Adipose tissue (tissue), 3 donors: Measurements from ENCODE around the gene DNAJB5. TPM values are rescaled to one million over a fixed set of nuclear protein-coding genes. Genes with fewer than 3 reads are reported as not detected.
"Not testable (repeated sequence)": the region's sequence is repeated elsewhere in the genome, so short reads cannot be mapped to it uniquely, and the experiment has no call there.

Experiments used
- H3K27ac ChIP-seq: one replicate; pipeline ENCODE4 v1.5.1; 2013; ENCODE audit warnings: low read depth, low read length
- WGBS, 3 donors: extraction: QIAGEN DNeasy Blood & Tissue Kit; methylation state at CpG; one replicate each; pipeline ENCODE4 v1.1.7; 2013; 5-methylcytosine and 5-hydroxymethylcytosine counted together
- polyA plus RNA-seq, 3 donors: library from polyadenylated mRNA; stranded (reverse); fragments of 200-250 nt; gene quantifications; one replicate each; pipeline ENCODE4 v1.2.3, GENCODE V29; 2013
- donor health status: healthy with polysubstance abuse.
- donor health status: Bipolar disorder and iron deficiency.
- donor health status: healthy.

Gene DNAJB5
- polyA plus RNA-seq, 3 donors = 2.3 to 9.3 (median 7.8) TPM

DNA sequence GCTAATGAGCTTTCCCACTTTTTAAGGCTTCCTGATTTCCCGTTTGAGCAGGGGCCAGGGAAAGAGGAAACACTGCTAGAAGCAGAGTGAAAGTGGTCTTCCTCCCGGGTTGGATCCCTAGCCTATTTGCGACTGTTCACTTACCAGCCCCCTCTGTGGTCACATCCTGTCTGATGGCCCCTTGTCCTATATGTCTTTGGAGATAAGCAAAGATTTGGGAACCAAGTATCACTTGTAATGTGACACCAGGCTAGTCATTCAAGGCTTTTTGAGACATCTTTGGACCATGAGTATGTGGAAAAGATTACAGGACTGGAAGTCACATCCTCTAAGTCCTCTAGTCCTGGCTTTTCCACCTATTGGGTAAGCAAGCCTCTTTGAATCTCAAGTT, 6.1 kb downstream of the DNAJB5 start:
- no peak overlapping the region for H3K27ac ChIP-seq
- 29 to 65% (median 29%) methylated on average over 3 of the region's 3 CpGs for WGBS, 3 donors

DNA sequence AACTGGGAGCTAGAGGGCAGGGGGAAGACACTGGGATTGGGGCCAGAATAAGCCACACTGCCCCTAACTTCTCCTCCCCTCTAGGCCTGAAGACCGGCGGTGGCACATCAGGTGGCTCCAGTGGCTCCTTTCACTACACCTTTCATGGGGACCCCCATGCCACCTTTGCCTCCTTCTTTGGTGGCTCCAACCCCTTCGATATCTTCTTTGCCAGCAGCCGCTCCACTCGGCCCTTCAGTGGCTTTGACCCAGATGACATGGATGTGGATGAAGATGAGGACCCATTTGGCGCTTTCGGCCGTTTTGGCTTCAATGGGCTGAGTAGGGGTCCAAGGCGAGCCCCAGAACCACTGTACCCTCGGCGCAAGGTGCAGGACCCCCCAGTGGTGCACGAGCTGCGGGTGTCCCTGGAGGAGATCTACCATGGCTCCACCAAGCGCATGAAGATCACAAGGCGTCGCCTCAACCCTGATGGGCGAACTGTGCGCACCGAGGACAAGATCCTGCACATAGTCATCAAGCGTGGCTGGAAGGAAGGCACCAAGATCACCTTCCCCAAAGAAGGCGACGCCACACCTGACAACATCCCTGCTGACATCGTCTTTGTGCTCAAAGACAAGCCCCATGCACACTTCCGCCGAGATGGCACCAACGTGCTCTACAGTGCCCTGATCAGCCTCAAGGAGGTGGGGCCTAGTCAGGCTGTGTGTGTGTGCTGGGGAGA, 6.8 kb downstream of the DNAJB5 start:
- no peak overlapping the region for H3K27ac ChIP-seq
- WGBS, 3 donors = 96 to 97% (median 96%) methylated on average over 26 of the region's 26 CpGs

DNA sequence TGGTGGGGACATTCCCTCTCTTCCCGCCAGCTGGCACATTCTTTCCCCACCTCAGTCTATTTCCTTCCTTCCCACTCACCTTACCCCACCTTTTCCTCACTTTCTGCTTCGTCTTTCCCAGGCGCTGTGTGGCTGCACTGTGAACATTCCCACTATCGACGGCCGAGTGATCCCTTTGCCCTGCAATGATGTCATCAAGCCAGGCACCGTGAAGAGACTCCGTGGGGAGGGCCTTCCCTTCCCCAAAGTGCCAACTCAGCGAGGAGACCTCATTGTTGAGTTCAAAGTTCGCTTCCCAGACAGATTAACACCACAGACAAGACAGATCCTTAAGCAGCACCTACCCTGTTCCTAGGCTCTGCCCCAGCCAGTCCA, 7.3 kb downstream of the DNAJB5 start:
- H3K27ac ChIP-seq = no peak overlapping the region
- WGBS, 3 donors = 71 to 89% (median 86%) methylated on average over 10 of the region's 10 CpGs

DNA sequence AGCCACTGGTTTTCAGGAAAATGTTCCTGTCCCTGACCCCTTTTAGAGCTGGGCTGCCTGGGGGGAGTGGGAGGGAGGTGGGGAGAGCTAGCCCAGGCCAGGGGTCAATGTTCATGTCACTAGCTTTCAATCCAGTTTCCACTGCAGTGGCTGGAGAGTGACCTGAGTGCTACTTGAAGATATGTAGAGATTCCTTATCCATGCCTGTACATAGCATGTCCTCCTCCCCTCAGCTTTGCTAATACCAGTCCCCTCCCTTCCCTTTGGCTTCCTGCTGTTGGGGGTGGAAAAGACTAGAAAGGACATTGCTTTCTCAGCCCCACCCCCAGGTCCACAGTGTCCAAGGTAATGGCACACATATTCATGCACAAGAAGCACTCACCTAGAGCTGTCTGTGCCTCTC, 7.8 kb downstream of the DNAJB5 start:
- H3K27ac ChIP-seq = no peak overlapping the region

DNA sequence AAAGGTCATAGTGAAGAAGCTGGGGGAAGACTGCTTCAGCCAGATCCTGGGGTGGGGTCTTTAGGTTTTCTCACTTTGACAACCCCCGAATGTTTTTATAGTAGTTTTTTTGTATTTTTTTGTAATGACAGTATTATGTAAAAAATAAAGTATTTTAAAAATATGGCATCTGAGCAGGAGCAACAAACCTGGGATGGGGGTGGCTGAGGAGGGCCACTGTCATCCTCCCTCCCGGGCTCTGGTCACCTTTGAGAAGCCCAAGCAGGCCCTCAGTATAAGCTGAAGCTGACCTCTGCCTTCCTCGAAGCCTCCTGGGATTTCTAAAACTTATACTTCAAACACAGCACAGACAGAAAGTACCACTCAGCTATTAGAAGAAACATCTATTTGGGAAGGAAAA, 8.7 kb downstream of the DNAJB5 start:
- 71 to 83% (median 77%) methylated on average over 3 of the region's 3 CpGs for WGBS, 3 donors
- H3K27ac ChIP-seq = no peak overlapping the region

DNA sequence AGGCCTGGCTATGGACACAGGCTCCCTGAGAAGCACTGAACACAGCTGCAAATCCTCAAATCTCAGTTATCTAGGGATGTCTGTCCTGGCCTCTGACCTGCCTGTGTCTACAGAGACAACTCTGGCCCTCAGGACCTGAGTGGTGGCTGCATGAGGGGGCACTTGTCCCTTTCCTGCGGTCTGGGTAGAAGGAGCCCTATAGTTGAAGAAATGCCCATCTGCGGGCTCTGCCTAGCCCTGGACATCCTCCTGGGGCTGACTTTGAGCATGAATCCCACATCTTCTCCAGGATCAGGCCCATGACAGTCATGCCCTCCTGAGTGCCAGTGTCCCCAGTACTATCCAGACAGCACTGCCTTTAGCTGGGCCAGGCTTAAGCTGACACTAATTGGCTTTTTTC, 10.0 kb downstream of the DNAJB5 start:
- 96 to 100% (median 97%) methylated on average over 2 of the region's 2 CpGs for WGBS, 3 donors
- no peak overlapping the region for H3K27ac ChIP-seq

DNA sequence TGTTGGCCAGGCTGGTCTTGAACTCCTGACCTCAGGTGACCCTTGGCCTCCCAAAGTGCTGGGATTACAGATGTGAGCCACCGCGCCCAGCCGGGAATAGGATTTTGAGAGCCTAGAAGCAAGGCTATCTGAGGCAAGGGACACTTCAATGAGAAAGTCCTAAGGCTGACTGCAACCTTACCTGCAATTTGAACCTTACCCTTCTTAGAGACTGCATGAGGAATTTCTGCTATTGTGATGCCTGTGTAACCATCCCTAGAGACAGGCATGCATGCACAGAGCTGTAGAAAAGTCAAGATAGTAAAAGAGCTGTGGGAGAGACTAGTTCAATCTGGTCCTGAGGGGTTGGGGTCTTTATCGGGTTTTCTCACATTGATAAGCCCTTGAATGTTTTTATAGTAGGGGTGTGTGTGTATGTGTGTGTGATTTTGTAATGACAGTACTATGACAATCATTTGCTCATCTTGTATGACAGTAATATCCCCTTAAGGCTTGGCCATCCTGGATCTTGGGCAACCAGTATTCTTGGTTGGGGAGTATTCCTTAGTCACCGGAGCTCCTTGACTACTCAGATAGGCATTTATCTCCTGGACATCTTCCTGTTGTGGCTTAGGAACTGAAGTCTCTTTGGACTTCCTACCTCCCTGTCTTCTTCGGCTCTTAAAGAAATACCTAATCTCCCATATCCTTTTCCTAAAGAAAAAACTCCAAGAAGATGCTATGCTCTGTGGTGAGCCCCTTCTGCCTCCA, 11.2 kb downstream of the DNAJB5 start:
- H3K27ac ChIP-seq = no peak overlapping the region
- WGBS, 3 donors = 91 to 94% (median 92%) methylated on average over 6 of the region's 6 CpGs

DNA sequence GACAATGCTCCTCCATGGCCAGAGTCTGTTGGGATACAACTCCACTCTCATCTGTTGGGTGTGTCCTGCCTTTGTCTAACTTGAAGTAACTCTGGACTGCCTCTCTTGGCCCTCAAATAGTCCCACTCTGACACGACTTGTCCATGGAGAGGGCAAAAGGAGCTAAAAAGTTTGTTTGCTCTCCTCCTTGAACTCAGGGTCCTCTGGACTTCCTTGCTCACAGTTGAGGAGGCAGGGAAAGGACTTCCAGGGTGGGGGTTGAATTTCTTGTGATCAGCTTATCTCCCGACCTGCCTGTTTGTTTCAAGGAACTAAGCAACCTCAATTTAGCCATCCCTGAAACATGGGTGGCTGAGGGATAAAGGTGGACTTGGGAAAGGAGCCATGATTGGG, 11.7 kb downstream of the DNAJB5 start:
- no peak overlapping the region for H3K27ac ChIP-seq
- 75 to 80% (median 79%) methylated on average over 2 of the region's 2 CpGs for WGBS, 3 donors

DNA sequence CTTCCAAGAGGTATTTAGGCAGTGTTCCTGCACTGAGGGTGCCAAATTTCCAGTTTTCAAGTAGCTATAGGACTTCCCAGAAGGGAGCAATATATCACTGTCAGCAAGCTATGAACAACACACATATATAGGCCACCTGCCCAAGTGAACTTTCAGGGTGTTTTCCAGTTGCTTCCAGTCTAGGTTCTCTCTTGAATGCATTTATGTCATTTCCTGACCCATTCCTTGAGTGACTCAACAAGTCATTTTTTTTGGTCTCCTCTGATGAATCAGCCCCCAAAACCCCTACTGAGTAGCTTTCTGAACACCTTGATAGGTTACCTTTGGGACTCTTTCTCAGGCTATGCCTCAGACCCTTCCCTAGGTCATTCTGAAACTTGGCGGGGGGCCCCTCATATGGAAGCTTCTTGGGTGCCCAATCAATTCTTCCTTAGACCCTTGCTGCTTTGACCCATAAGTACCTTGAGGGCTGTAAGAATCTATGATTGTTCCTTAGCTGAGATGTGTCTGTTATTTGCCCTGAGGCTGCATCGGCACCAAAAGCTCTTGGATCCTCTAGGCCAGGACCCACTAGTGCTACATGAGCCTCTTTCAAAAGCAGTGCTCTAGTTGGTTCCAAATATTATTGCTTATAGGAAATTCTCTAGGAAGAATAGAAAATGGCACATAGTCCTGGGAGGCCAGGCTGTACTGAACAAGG, 12.4 kb downstream of the DNAJB5 start:
- no peak overlapping the region for H3K27ac ChIP-seq
- 94 to 100% (median 95%) methylated on average over 2 of the region's 2 CpGs for WGBS, 3 donors

DNA sequence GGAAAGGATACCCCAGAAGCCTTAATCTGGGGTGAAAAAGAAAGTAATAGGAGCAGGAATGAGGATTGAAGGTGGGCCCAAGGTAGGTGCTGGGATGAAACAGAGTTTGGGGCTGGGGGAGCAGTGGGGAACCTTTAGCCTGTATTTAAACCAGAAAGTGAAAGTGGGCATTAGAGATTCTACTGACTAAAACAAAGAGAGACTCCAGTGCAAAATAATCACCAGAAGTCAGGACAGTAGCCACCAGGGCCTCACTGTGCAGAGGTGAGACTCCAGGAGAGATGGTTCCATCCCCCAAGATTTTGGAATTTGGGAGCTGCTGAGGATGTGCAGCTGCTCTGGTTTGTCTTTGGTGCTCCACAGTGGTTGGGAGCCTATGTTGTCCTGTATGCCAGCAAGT, 13.1 kb downstream of the DNAJB5 start:
- no peak overlapping the region for H3K27ac ChIP-seq

DNA sequence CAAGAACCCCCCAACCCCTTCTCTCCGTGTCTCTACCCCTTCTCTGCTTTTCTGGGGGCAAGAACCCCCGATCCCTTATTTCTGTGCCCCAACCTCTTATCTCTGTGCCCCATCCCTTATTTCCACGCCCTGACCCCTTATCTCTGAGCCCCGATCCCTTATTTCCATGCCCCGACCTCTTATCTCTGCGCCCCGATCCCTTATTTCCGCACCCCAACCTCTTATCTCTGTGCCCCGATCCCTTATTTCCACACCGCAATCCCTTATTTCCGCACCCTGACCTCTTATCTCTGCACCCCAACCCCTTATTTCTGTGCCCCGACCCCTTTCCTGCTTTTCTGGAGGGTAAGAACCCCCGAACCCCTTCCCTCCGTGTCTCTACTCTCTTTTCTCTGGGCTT, 14.8 kb downstream of the DNAJB5 start:
- 89 to 90% (median 89%) methylated on average over 14 of the region's 14 CpGs for WGBS, 3 donors
- H3K27ac ChIP-seq = not testable (repeated sequence)

DNA sequence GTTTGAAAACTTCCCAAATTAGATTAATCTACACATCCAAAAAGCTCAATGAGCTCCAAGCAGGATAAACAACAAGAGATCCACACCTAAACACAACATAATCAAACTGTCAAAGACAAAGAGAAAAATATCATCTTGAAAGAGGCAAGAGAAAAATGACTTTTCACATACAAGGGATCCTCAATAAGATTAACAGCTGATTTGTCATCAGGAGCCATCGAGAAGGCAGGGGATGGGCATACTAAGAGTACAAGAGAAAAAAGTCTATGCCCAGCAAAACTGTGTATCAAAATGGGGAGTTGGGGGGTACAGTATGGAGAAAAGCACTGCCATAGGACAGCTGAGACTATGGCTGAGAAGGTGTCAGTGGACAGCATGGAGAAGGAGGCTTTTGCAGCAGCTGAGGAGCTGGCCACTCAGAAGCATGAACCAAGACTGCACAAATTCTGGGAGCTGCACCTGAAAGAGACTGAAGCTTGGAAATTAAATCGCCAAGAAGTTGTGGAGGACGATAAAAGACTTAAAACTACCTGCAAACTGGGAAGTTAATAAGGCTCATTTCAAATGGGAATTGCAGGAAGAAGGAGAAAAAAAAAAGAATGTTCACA, 20.9 kb downstream of the DNAJB5 start:
- 92 to 97% (median 96%) methylated on average over 3 of the region's 3 CpGs for WGBS, 3 donors
- no peak overlapping the region for H3K27ac ChIP-seq

DNA sequence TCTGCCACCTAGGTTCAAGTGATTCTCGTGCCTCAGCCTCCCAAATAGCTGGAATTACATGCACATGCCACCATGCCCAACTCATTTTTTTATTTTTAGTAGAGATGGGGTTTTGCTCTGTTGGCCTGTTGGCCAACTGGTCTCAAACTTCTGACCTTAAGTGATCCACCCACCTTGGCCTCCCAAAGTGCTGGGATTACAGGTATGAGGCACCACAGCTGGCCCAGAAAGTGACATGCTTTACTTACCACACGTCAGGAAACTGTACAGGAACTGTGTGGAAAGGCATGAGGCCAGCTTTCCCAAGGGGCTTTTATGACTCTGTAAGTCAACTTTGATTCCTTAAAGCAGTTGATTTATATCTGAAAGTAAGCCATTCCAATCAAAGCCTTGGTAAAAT, 25.0 kb downstream of the DNAJB5 start:
- H3K27ac ChIP-seq = no peak overlapping the region
- WGBS, 3 donors = 65 to 81% (median 66%) methylated on average over 2 of the region's 2 CpGs

DNA sequence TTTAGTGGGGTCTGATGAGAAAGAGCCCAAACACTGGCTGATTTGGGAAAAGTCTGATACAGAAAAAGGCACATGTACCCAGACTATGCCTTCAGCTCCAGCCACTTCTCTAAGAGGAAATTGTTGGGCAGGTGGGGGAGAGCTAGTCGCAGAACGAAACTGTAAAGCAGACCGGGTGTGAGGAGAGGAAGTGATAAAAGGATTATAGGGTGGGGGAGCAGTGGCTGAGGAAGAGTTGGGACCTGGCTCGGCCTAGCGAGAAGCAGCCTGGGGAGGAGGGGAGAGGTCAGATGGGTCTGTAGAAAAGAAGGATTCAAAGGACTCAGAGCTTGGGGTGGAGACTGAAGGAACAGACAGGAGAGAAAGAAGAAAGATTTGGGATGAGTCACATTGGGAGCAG, 33.9 kb downstream of the DNAJB5 start:
- WGBS, 3 donors = 43 to 75% (median 59%) methylated on average over 5 of the region's 5 CpGs
- H3K27ac ChIP-seq = not testable (repeated sequence)

DNA sequence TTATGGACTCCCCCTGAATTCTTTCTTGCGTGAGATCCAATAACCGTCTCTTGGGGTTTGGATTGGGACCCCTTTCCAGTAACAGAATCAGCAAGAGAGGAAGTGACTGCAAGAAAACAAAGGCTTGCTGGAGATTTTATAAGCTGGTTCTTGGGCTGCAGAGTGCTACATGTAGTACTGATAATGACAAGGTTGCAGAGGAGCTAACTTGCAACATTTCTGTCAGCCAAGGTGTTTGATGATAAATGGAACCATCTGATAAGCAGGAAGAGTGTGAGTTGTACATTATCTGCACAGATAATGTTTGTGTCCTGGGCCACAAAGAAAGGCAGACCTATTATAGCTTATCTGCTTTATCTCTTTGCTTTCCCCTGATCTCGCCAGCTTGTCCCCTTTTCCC, 37.1 kb downstream of the DNAJB5 start:
- 54 to 77% (median 60%) methylated on average over 3 of the region's 3 CpGs for WGBS, 3 donors
- no peak overlapping the region for H3K27ac ChIP-seq

DNA sequence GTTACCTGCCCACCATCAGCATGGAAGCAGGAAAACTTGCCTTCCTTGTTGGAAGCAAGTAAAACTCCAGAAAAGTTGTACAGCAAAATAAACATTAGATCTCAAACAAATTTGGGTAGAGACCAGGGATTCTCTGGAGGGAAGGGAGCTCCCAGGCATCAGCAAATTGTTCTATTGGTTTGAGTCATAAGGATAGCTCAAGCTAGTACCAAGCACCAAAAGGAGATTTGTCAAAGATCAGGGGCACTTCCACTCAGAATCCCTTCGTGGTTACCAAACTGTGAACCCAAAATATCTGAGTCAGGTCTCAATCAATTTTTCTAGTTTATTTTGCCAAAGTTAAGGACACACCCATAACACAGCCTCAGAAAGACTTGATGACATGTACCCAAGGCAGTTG, 37.8 kb downstream of the DNAJB5 start:
- no peak overlapping the region for H3K27ac ChIP-seq
- WGBS, 3 donors = 58 to 75% (median 68%) methylated on average over 1 of the region's 1 CpG

DNA sequence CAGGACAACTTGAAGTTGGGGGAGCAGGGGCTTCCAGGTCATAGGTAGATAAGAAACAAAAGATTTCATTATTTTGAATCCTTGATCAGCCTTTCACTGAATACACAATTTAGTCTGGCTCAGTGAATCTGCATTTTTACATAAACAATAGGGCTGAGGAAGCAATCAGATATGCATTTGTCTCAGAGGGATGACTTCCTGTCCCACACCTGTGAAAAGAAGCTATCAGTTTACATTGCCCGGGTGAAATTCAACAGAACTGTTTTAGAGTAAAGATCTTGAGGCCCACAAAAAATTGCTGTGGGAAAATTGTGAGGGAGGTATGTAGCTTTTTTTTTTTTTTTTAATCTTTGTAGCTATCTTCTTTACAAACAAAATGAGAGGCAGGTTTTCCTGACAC, 38.3 kb downstream of the DNAJB5 start:
- WGBS, 3 donors = 36 to 65% (median 42%) methylated on average over 1 of the region's 1 CpG
- H3K27ac ChIP-seq = no peak overlapping the region

DNA sequence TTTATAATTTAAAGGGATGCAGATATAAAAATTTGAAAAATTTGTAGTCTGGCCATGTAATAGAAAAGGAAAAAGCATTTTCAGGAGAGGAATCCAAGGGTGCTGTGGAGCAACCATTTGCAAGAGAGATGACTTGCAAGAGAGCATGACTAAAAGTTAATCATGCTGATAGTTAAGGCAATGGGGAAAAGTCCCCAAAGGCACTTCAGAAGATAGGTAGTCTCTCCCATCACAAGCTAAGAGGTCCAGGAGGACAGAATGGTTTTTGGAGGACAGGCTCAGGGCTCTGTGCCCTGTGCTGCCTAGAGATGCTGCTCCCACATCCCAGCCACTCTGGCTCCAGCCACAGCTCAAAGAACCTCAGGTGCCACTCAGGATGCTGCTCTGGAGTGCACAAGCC, 38.8 kb downstream of the DNAJB5 start:
- H3K27ac ChIP-seq = no peak overlapping the region

DNA sequence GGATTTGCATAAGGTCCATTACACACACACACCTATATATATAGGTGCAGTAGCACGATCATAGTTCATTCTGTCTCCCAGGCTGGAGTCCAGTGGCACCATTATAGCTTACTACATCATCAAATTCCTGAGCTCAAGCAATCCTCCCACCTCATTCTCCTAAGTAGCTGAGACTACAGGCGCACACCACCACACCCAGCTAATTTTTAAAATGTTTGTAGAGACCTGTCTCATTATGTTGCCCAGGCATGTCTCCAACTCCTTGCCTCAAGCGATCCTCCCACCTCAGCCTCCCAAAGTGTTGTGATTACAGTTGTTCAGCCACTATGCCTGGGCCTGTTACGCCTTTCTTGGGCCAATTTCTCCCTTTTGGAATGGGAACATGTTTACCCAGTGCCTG, 39.7 kb downstream of the DNAJB5 start:
- 70 to 89% (median 87%) methylated on average over 4 of the region's 4 CpGs for WGBS, 3 donors
- H3K27ac ChIP-seq = no peak overlapping the region
